Neural crest cell (in vitro differentiated cells): ENCODE measurements around the gene SOX8. TPM values are rescaled to one million over a fixed set of nuclear protein-coding genes. Genes with fewer than 3 reads are reported as not detected.
A peak's percentile ranks its signal among the peaks of the same experiment; 100 is the strongest.

ENCODE experiments used
- DNase-seq: peaks from one replicate; pipeline ENCODE4 v3.0.0; 2021; ENCODE audit warnings: low read depth, mixed read lengths, low spot score
- H3K27ac Mint-ChIP-seq: one replicate; pipeline ENCODE4 v1.8.0; 2021; ENCODE audit warnings: mild to moderate bottlenecking, mixed read lengths; ENCODE audit not compliant: unreplicated experiment
- H3K27me3 Mint-ChIP-seq: 2 replicates; pipeline ENCODE4 v1.8.0; 2021; ENCODE audit warnings: low read depth, mild to moderate bottlenecking, mixed read lengths
- H3K36me3 Mint-ChIP-seq: 2 replicates; pipeline ENCODE4 v1.8.0; 2021; ENCODE audit warnings: low read depth, mild to moderate bottlenecking, mixed read lengths
- H3K4me1 Mint-ChIP-seq: 2 replicates; pipeline ENCODE4 v1.8.0; 2021; ENCODE audit warnings: mixed read lengths
- H3K4me3 Mint-ChIP-seq: one replicate; pipeline ENCODE4 v1.8.0; 2021; ENCODE audit warnings: mild to moderate bottlenecking, mixed read lengths
- H3K9me3 Mint-ChIP-seq: 2 replicates; pipeline ENCODE4 v1.8.0; 2021; ENCODE audit warnings: mixed read lengths
- CTCF ChIP-seq: fragments of 200-600 bp; sonication (generic); conservative IDR thresholded peaks from 2 replicates; pipeline ENCODE4 v1.5.0; 2021; ENCODE audit warnings: antibody characterized with exemption, mild to moderate bottlenecking
- long read RNA-seq: library from polyadenylated mRNA; unstranded; transcript quantifications from one replicate; pipeline ENCODE4 v2.0.0, GENCODE V29; 2020
- total RNA-seq: library from RNA; stranded (reverse); gene quantifications from 2 replicates; pipeline ENCODE4 v1.2.1, GENCODE V29; 2021

The SOX8 gene
- total RNA-seq, result 19.4 and 19.8 TPM in 2 replicates
- long read RNA-seq, partial matches to known transcripts, result 0 of 5 reads
- long read RNA-seq, other reads (novel, unspliced or antisense), result 5 of 5 reads

DNA sequence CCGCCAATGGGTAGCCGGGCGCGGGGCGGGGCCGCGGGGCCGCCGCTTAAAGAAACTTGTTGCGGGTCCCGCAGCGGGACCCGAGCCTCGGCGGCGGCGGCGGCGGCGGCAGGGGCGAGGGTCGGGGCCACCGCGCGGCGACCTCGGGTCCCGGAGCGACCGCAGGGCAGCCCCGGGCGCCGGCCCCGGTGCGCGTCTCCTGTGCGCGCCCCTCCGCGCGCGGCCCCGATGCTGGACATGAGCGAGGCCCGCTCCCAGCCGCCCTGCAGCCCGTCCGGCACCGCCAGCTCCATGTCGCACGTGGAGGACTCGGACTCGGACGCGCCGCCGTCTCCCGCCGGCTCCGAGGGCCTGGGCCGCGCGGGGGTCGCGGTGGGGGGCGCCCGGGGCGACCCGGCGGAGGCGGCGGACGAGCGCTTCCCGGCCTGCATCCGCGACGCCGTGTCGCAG is at the start of gene SOX8:
SOX8 (plus strand) TSS at position 76 of the 450 bp plus-strand sequence; CDS start at position 229, 153 bp downstream.
- Mint-ChIP-seq H3K27me3 (peaks cover 25% of the 10 kb centered on the region), H3K27ac (no peak within 1 kb of the TSS), H3K4me1 (peaks cover 22% of the 10 kb centered on the region), H3K4me3 (peak within 1 kb of the TSS; percentile 85), H3K36me3 (peaks cover 10% of the 10 kb centered on the region), H3K9me3 (no peaks in the 10 kb centered on the region)
- TF ChIP-seq CTCF, result no peak
- no peak for DNase-seq

DNA sequence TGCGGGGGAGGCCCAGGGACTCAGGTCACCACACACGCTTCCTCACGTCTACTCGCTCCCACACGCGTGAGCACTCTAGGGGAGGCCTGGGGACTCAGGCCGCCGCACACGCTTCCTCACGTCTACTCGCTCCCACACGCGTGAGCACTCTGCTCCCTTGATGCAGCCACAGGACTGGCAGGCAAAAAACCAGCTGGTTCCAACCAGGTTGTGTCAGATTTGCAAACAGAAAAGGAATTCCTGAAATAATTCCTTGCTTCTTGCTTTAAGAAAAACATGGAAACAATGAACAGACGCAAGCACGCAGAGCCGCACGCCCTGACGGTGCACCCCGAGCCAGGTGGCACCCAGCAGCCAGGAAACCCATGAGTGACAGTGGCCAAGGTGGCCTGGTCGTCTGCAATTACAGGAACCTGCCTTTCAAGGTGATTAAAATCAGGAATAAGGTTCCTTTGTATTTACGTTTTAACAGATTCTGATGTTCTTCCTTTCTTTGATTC is 48.7 kb upstream of the SOX8 start:
- DNase-seq, result no peak
- Mint-ChIP-seq H3K4me3 (no peak overlapping the region), H3K27ac (no peak overlapping the region), H3K4me1 (peaks cover 4% of the 10 kb centered on the region), H3K36me3 (peaks cover 3% of the 10 kb centered on the region), H3K9me3 (no peaks in the 10 kb centered on the region), H3K27me3 (no peaks in the 10 kb centered on the region)
- no peak for TF ChIP-seq CTCF

- no peak overlapping the region for H3K27ac Mint-ChIP-seq
- DNase-seq, result no peak
- H3K4me3 Mint-ChIP-seq, result no peak overlapping the region
- peaks cover 4% of the 10 kb centered on the region for H3K4me1 Mint-ChIP-seq
- no peak for TF ChIP-seq CTCF
- H3K36me3 Mint-ChIP-seq, result peaks cover 5% of the 10 kb centered on the region
- no peaks in the 10 kb centered on the region for H3K9me3 Mint-ChIP-seq
- no peaks in the 10 kb centered on the region for H3K27me3 Mint-ChIP-seq
Observed at GRCh38 chr16:933581-933980, 48.0 kb upstream of the SOX8 start.

- Mint-ChIP-seq H3K4me1 (peaks cover 4% of the 10 kb centered on the region), H3K36me3 (peaks cover 8% of the 10 kb centered on the region), H3K9me3 (no peaks in the 10 kb centered on the region), H3K27me3 (no peaks in the 10 kb centered on the region), H3K27ac (no peak overlapping the region), H3K4me3 (no peak overlapping the region)
- TF ChIP-seq CTCF, result no peak
- no peak for DNase-seq
Observed at GRCh38 chr16:934178-934577, 47.4 kb upstream of the SOX8 start.

DNA sequence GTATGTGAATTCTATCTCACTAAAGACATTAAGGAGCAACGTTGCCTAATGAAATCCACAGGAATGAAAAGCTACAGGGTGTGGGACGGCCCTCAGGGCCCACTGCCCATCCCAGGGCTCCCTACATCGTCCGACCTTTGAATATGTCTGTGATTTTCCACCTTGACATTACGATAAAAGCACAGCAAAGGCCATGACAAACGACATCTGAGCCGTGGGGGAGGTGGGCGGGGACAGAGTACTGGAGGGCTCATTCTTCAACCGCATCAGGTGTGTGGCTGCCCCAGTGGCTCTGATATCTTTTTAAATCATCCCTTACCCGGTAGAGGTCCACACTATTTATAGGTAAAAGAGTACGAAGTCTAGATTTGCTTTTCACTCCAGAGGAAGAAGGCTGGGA is 45.9 kb upstream of the SOX8 start:
- H3K9me3 Mint-ChIP-seq, result peaks cover under 1% of the 10 kb centered on the region
- H3K27me3 Mint-ChIP-seq, result no peaks in the 10 kb centered on the region
- no peak overlapping the region for H3K4me3 Mint-ChIP-seq
- no peaks in the 10 kb centered on the region for H3K4me1 Mint-ChIP-seq
- no peak for TF ChIP-seq CTCF
- peaks cover 15% of the 10 kb centered on the region for H3K36me3 Mint-ChIP-seq
- no peak overlapping the region for H3K27ac Mint-ChIP-seq
- no peak for DNase-seq
